Transverse colon (tissue), 4 donors: ENCODE data around the gene WDR62.

ENCODE experiments used
- CTCF ChIP-seq, 5 experiments: fragments of 200-600 bp in 3 of 5; fragments of 450-650 bp in 2 of 5; sonication (generic) in 3 of 5; IDR thresholded peaks; 1 replicate in 2 of 5; 2 replicates in 3 of 5; pipeline ENCODE4 v1.5.1; 2016 to 2017; ENCODE audit warnings: antibody characterized with exemption in 5 of 5, inconsistent platforms in 3 of 5, mild to moderate bottlenecking in 2 of 5, moderate library complexity in 1 of 5
- POLR2A ChIP-seq: fragments of 450-650 bp; IDR thresholded peaks from one replicate; pipeline ENCODE4 v1.6.1; 2016; ENCODE audit warnings: antibody characterized with exemption, mild to moderate bottlenecking, moderate library complexity
- POLR2AphosphoS5 ChIP-seq, 3 donors: sonication (generic); formaldehyde crosslinking; IDR thresholded peaks; one replicate each; pipeline ENCODE4 v1.6.1; 2016; ENCODE audit warnings: antibody characterized with exemption in 3 of 3

DNA sequence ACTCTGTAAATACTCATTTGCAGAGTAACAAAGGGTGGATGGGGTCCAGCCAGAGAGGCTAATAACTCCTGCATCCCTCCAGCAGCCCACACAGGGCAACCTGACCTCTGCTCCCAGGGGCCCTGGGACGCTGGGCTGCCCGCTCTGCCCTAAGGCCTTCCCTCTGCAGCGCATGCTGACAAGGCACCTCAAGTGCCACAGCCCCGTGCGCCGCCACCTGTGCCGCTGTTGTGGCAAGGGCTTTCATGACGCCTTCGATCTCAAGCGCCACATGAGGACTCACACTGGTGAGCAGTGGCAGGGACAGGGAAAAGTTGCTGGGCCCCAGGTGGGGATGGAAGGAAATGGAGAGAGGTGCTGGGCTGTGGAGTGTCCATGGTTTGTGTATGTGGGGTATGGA lies 58.0 kb downstream of the WDR62 start:
- TF ChIP-seq CTCF (IDR thresholded peaks at IDR 0.05) (no peak), POLR2A (no peak), POLR2AphosphoS5 (IDR thresholded peaks at IDR 0.05) (no peak)
